ENCODE measurements around the gene IRS2. TPM values are rescaled to one million over a fixed set of nuclear protein-coding genes. Genes with fewer than 3 reads are reported as not detected.

The IRS2 gene
- polyA plus RNA-seq, 1 donor (not counting 4 experiments of a cell fraction or from before 2014, with no cell fraction given): 2.3 TPM

- Histone ChIP-seq H4K20me1 (ENCODE audit: control insufficient read depth, extremely low read depth, insufficient read depth, low read length) (no peaks in the 10 kb centered on the region), H3K9me1 (ENCODE audit: control insufficient read depth, extremely low read depth, insufficient read depth, low read length) (no peaks in the 10 kb centered on the region), H3K4me2 (ENCODE audit: control insufficient read depth, extremely low read depth, insufficient read depth, low read depth, low read length) (no peak overlapping the region), H3K4me1 (ENCODE audit: control insufficient read depth, extremely low read depth, insufficient read depth, low read length) (peaks cover 4% of the 10 kb centered on the region), H3K9ac (ENCODE audit: control insufficient read depth, extremely low read depth, insufficient read depth, low read length) (no peak overlapping the region), H3K9me3 (ENCODE audit: control insufficient read depth, low read depth, low read length) (no peaks in the 10 kb centered on the region), H3K4me3 (ENCODE audit: control insufficient read depth in 2 of 3, extremely low read depth in 1 of 3, insufficient read depth in 2 of 3, low read depth in 1 of 3, low read length in 3 of 3) (no peak overlapping the region), H3K27ac (ENCODE audit: control insufficient read depth, insufficient read depth, low read length) (no peak overlapping the region), H3K36me3 (ENCODE audit: control insufficient read depth in 2 of 2, extremely low read depth in 1 of 2, insufficient read depth in 2 of 2, low read length in 2 of 2) (no peaks in the 10 kb centered on the region), H2AFZ (ENCODE audit: control insufficient read depth, low read length) (no peak overlapping the region), H3K27me3 (ENCODE audit: control insufficient read depth, extremely low read depth, insufficient read depth, low read length) (no peaks in the 10 kb centered on the region), H3K79me2 (ENCODE audit: control insufficient read depth, insufficient read depth, low read length) (peaks cover 6% of the 10 kb centered on the region)
- TF ChIP-seq EZH2 (IDR thresholded peaks at IDR 0.05; ENCODE audit: low read length) (no peak), CTCF (optimal IDR thresholded peaks at IDR 0.05 in 1 of 3, IDR thresholded peaks at IDR 0.05 in 1 of 3, conservative IDR thresholded peaks at IDR 0.05 in 1 of 3; ENCODE audit: extremely low read depth in 1 of 3, insufficient read depth in 2 of 3, low read length in 3 of 3) (no peak)
- DNase-seq (ENCODE audit: low read depth, low spot score) (no peak), FAIRE-seq (no peak)
- dilution Hi-C loops (cut with MboI; ENCODE audit: extremely low pct_ligation_motif_present, low sequenced_read_pairs): no loop called here
These were observed 2.9 kb upstream of the IRS2 start for GRCh38 chr13:109789262-109789661.

- no peak overlapping the region for H2AFZ ChIP-seq (ENCODE audit: control insufficient read depth, low read length)
- no peaks in the 10 kb centered on the region for H4K20me1 ChIP-seq (ENCODE audit: control insufficient read depth, extremely low read depth, insufficient read depth, low read length)
- H3K36me3 ChIP-seq (ENCODE audit: control insufficient read depth in 2 of 2, extremely low read depth in 1 of 2, insufficient read depth in 2 of 2, low read length in 2 of 2): no peaks in the 10 kb centered on the region
- no peak for TF ChIP-seq EZH2 (IDR thresholded peaks at IDR 0.05; ENCODE audit: low read length)
- no peak for TF ChIP-seq CTCF (optimal IDR thresholded peaks at IDR 0.05 in 1 of 3, IDR thresholded peaks at IDR 0.05 in 1 of 3, conservative IDR thresholded peaks at IDR 0.05 in 1 of 3; ENCODE audit: extremely low read depth in 1 of 3, insufficient read depth in 2 of 3, low read length in 3 of 3)
- DNase-seq (ENCODE audit: low read depth, low spot score) (no peak), FAIRE-seq (no peak)
- no peaks in the 10 kb centered on the region for H3K27me3 ChIP-seq (ENCODE audit: control insufficient read depth, extremely low read depth, insufficient read depth, low read length)
- H3K4me2 ChIP-seq (ENCODE audit: control insufficient read depth, extremely low read depth, insufficient read depth, low read depth, low read length): no peak overlapping the region
- no peak overlapping the region for H3K27ac ChIP-seq (ENCODE audit: control insufficient read depth, insufficient read depth, low read length)
- H3K9me1 ChIP-seq (ENCODE audit: control insufficient read depth, extremely low read depth, insufficient read depth, low read length): no peaks in the 10 kb centered on the region
- H3K4me1 ChIP-seq (ENCODE audit: control insufficient read depth, extremely low read depth, insufficient read depth, low read length): peaks cover 4% of the 10 kb centered on the region
- H3K9ac ChIP-seq (ENCODE audit: control insufficient read depth, extremely low read depth, insufficient read depth, low read length): no peak overlapping the region
- H3K79me2 ChIP-seq (ENCODE audit: control insufficient read depth, insufficient read depth, low read length): peaks cover 12% of the 10 kb centered on the region
- dilution Hi-C loops (cut with MboI; ENCODE audit: extremely low pct_ligation_motif_present, low sequenced_read_pairs): no loop called here
- H3K9me3 ChIP-seq (ENCODE audit: control insufficient read depth, low read depth, low read length): no peaks in the 10 kb centered on the region
- H3K4me3 ChIP-seq (ENCODE audit: control insufficient read depth in 2 of 3, extremely low read depth in 1 of 3, insufficient read depth in 2 of 3, low read depth in 1 of 3, low read length in 3 of 3): no peak overlapping the region
These were observed 2.2 kb upstream of the IRS2 start for GRCh38 chr13:109788372-109789111.
